H1 (cell line): Measurements from ENCODE around the gene BSN. TPM values are rescaled to one million over a fixed set of nuclear protein-coding genes. Genes with fewer than 3 reads are reported as not detected.

Experiments used
- CHD7 ChIP-seq: fragments of 300-600 bp; sonication (generic); IDR thresholded peaks from 2 replicates; pipeline ENCODE4 v1.7.1; 2012; ENCODE audit warnings: low read length, moderate library complexity, mild to moderate bottlenecking, inconsistent platforms; ENCODE audit not compliant: insufficient replicate concordance
- HDAC2 ChIP-seq, 2 experiments: fragments of 300-600 bp in 1 of 2; sonication (generic) in 1 of 2; IDR thresholded peaks; 2 replicates each; pipeline ENCODE4 v1.6.1; 2011 to 2012; ENCODE audit warnings: low read depth in 2 of 2, low read length in 2 of 2, mild to moderate bottlenecking in 2 of 2, moderate library complexity in 2 of 2, borderline replicate concordance in 1 of 2, inconsistent platforms in 1 of 2
- JUN ChIP-seq: IDR thresholded peaks from 2 replicates; pipeline ENCODE4 v1.6.1; 2011; ENCODE audit warnings: low read depth, mild to moderate bottlenecking, improper control_type of control experiment, low read length
- KDM4A ChIP-seq: IDR thresholded peaks from one replicate; pipeline ENCODE4 v1.7.1; 2012; ENCODE audit warnings: low read depth, mild to moderate bottlenecking, moderate library complexity, low read length, inconsistent platforms; ENCODE audit not compliant: severe bottlenecking
- MAX ChIP-seq: IDR thresholded peaks from 2 replicates; pipeline ENCODE4 v1.6.1; 2012; ENCODE audit warnings: inconsistent platforms
- NANOG ChIP-seq: IDR thresholded peaks from 2 replicates; pipeline ENCODE4 v1.6.1; 2011; ENCODE audit warnings: low read length, low read depth, mild to moderate bottlenecking, inconsistent platforms; ENCODE audit not compliant: insufficient read depth, poor library complexity, severe bottlenecking
- POLR2A ChIP-seq, 2 experiments: IDR thresholded peaks; 1 replicate in 1 of 2; 2 replicates in 1 of 2; pipeline ENCODE4 v1.6.1; 2011; ENCODE audit warnings: low read depth in 2 of 2, low read length in 2 of 2, mild to moderate bottlenecking in 2 of 2; ENCODE audit errors: control extremely low read depth in 1 of 2
- SIN3A ChIP-seq, 2 experiments: IDR thresholded peaks in 1 of 2; conservative IDR thresholded peaks in 1 of 2; 2 replicates each; pipeline ENCODE4 v1.6.1; 2011 to 2012; ENCODE audit warnings: low read length in 2 of 2, improper control_type of control experiment in 1 of 2, low read depth in 1 of 2, mild to moderate bottlenecking in 1 of 2
- polyA plus RNA-seq, 7 experiments: library from polyadenylated mRNA; depleted of rRNA in 3 of 7; stranded (reverse) in 5 of 7; unstranded in 2 of 7; fragments of >200 nt in 5 of 7; fragments of 200-250 nt in 2 of 7; gene quantifications; 1 replicate in 5 of 7; 2 replicates in 1 of 7; 4 replicates in 1 of 7; pipeline versions ENCODE4 v1.2.1 to v1.2.3, GENCODE V29; 2011 to 2013; ENCODE audit warnings: missing spikeins in 2 of 7, mixed read lengths in 2 of 7
- total RNA-seq: library from RNA; stranded (reverse); fragmentation: NEBNext Ultra II Directional; extraction: Animal tissue kit (Norgen Biotek cat#: 25700); gene quantifications from 2 replicates; pipeline ENCODE4 v1.2.1, GENCODE V29; 2021

BSN gene
- total and polyA plus RNA-seq, 2 of the 8 experiments (the other 6 are each of a cell fraction or from before 2014, with no cell fraction given) = 0.60 to 3.0 TPM

- TF ChIP-seq CHD7 (no peak), HDAC2 (IDR thresholded peaks at IDR 0.05; ENCODE audit: borderline replicate concordance in 1 of 2, low read depth in 2 of 2, low read length in 2 of 2) (no peak), JUN (no peak), NANOG (no peak), KDM4A (peak; percentile 60), POLR2A (IDR thresholded peaks at IDR 0.05; ENCODE audit: control extremely low read depth in 1 of 2, low read depth in 2 of 2, low read length in 2 of 2) (peak in 1 of 2 experiments; percentile 64; a peak in 2 of 3 replicates), MAX (peak; percentile 34), SIN3A (conservative IDR thresholded peaks at IDR 0.05 in 1 of 2, IDR thresholded peaks at IDR 0.05 in 1 of 2; ENCODE audit: low read depth in 1 of 2, low read length in 2 of 2) (peak; percentile 20 to 54; a peak in 1 of 4 replicates)
These were observed 14.4 kb upstream of the BSN start (continued) for GRCh38 chr3:49539659-49540560.
